PC-9 (cell line): Measurements from ENCODE around the gene TSPOAP1. TPM values are rescaled to one million over a fixed set of nuclear protein-coding genes. Genes with fewer than 3 reads are reported as not detected.

ENCODE experiments used
- BruUV-seq: library from RNA; stranded (reverse); fragments of 400-500 nt; replicated peaks from 2 replicates; lab custom pipeline; 2021; lab: Mats Ljungman, UMichigan
- CTCF ChIA-PET: fragments of 300-600 bp; sonication (Branson Sonifier 250); formaldehyde crosslinking; loops from one replicate; lab custom pipeline; 2022; ENCODE audit warnings: antibody characterized with exemption; lab: Charles Lee
- POLR2A ChIA-PET: fragments of 300-600 bp; sonication (Branson Sonifier 250); formaldehyde crosslinking; loops from one replicate; lab custom pipeline; 2022; ENCODE audit warnings: antibody characterized with exemption; ENCODE audit not compliant: unreplicated experiment; lab: Charles Lee
- DNase-seq, 2 experiments: peaks; one replicate each; pipeline versions ENCODE4 v3.0.0 to v3.0.0-alpha.2; 2015 to 2022; ENCODE audit warnings: mixed read lengths in 1 of 2
- H2AFZ ChIP-seq: fragments of 200-600 bp; sonication (generic); 2 replicates; pipeline ENCODE4 v1.8.1; 2017; ENCODE audit warnings: antibody characterized with exemption
- H3F3A ChIP-seq: fragments of 200-600 bp; sonication (generic); 2 replicates; pipeline ENCODE4 v1.8.1; 2017; ENCODE audit warnings: antibody characterized with exemption, mild to moderate bottlenecking, low read depth; ENCODE audit not compliant: insufficient read depth
- H3K27ac ChIP-seq: fragments of 200-600 bp; sonication (generic); 2 replicates; pipeline ENCODE4 v1.6.1; 2016; ENCODE audit warnings: mixed run types
- H3K27me3 ChIP-seq: fragments of 200-600 bp; sonication (generic); 2 replicates; pipeline ENCODE4 v1.6.1; 2016; ENCODE audit warnings: low read depth, mixed run types; ENCODE audit not compliant: insufficient read depth
- H3K36me3 ChIP-seq: fragments of 200-600 bp; sonication (generic); 2 replicates; pipeline ENCODE4 v1.6.1; 2016; ENCODE audit warnings: low read depth, mixed run types
- H3K4me1 ChIP-seq: fragments of 200-600 bp; sonication (generic); replicated peaks from 2 replicates; pipeline ENCODE4 v1.6.1; 2016; ENCODE audit warnings: mixed run types; ENCODE audit not compliant: insufficient read depth
- H3K4me2 ChIP-seq: fragments of 200-600 bp; sonication (generic); 2 replicates; pipeline ENCODE4 v1.6.1; 2017; ENCODE audit warnings: mixed run types
- H3K4me3 ChIP-seq: fragments of 200-600 bp; sonication (generic); 2 replicates; pipeline ENCODE4 v1.6.1; 2016; ENCODE audit warnings: mixed run types
- H3K79me2 ChIP-seq: fragments of 200-600 bp; sonication (generic); 2 replicates; pipeline ENCODE4 v1.6.1; 2017; ENCODE audit warnings: low read depth, mixed run types
- H3K9me2 ChIP-seq: fragments of 200-600 bp; sonication (generic); 2 replicates; pipeline ENCODE4 v1.8.1; 2017; ENCODE audit warnings: mild to moderate bottlenecking; ENCODE audit not compliant: insufficient read depth
- H3K9me3 ChIP-seq: fragments of 200-600 bp; sonication (generic); 2 replicates; pipeline ENCODE4 v1.8.1; 2016; ENCODE audit warnings: low read depth; ENCODE audit not compliant: insufficient read depth
- H4K20me1 ChIP-seq: fragments of 200-600 bp; sonication (generic); 2 replicates; pipeline ENCODE4 v1.8.1; 2017; ENCODE audit not compliant: insufficient read depth
- EZH2 ChIP-seq: fragments of 200-600 bp; sonication (generic); IDR thresholded peaks from 2 replicates; pipeline ENCODE4 v1.8.0; 2017; ENCODE audit warnings: antibody characterized with exemption, low read depth
- intact Hi-C: fragments of 100-400 bp; cut with micrococcal nuclease; formaldehyde crosslinking; loops from one replicate; pipeline ENCODE4 v1.10.0; 2022; ENCODE audit not compliant: unreplicated experiment
- total RNA-seq: library from RNA; stranded (reverse); gene quantifications from 2 replicates; pipeline ENCODE4 v1.2.3, GENCODE V29; 2021
- TF ChIP-seq, protein P1 (sequence below): fragments of 200-600 bp; sonication (generic); conservative IDR thresholded peaks from 2 replicates; pipeline ENCODE4 v1.6.1; 2017; ENCODE audit warnings: mixed run types, antibody characterized with exemption, mild to moderate bottlenecking, moderate library complexity

Gene TSPOAP1
- total RNA-seq, 1 experiment from 2014 or later, result 0.15 TPM

DNA sequence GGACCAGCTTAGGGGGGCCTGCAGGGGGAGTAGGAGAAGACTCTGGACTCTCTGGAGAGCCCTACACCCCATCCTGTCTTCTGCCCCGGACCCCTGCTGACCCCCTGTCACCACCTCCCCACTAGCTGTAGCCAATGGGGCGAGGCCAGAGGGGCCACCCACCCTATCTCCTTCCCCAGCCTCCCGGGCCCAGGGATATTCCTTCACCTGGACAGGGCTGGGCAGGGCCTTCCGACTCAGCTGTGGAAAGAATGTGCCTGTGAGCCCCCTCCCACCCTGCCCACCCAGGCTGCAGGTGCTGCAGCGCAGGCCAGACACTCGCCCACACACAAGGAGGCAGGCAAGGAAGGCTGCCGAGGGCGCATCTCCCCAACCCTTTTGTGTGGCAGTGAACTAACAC is 23.0 kb downstream of the TSPOAP1 start:
- TF ChIP-seq EZH2, result no peak
- TF ChIP-seq, protein P1, sequence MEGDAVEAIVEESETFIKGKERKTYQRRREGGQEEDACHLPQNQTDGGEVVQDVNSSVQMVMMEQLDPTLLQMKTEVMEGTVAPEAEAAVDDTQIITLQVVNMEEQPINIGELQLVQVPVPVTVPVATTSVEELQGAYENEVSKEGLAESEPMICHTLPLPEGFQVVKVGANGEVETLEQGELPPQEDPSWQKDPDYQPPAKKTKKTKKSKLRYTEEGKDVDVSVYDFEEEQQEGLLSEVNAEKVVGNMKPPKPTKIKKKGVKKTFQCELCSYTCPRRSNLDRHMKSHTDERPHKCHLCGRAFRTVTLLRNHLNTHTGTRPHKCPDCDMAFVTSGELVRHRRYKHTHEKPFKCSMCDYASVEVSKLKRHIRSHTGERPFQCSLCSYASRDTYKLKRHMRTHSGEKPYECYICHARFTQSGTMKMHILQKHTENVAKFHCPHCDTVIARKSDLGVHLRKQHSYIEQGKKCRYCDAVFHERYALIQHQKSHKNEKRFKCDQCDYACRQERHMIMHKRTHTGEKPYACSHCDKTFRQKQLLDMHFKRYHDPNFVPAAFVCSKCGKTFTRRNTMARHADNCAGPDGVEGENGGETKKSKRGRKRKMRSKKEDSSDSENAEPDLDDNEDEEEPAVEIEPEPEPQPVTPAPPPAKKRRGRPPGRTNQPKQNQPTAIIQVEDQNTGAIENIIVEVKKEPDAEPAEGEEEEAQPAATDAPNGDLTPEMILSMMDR, result no peak
- ChIA-PET CTCF (no interaction called here), POLR2A (no interaction called here)
- Histone ChIP-seq H3K4me2 (no peak overlapping the region), H3K9me3 (no peaks in the 10 kb centered on the region), H3K4me3 (no peak overlapping the region), H2AFZ (no peak overlapping the region), H4K20me1 (no peaks in the 10 kb centered on the region), H3K27me3 (peaks cover 98% of the 10 kb centered on the region), H3K4me1 (no peaks in the 10 kb centered on the region), H3K27ac (no peak overlapping the region), H3K9me2 (no peaks in the 10 kb centered on the region), H3K36me3 (no peaks in the 10 kb centered on the region), H3K79me2 (no peaks in the 10 kb centered on the region), H3F3A (no peaks in the 10 kb centered on the region)
- BruUV-seq, result no TSS peak
- DNase-seq, result no peak
- intact Hi-C loops, result no loop called here

DNA sequence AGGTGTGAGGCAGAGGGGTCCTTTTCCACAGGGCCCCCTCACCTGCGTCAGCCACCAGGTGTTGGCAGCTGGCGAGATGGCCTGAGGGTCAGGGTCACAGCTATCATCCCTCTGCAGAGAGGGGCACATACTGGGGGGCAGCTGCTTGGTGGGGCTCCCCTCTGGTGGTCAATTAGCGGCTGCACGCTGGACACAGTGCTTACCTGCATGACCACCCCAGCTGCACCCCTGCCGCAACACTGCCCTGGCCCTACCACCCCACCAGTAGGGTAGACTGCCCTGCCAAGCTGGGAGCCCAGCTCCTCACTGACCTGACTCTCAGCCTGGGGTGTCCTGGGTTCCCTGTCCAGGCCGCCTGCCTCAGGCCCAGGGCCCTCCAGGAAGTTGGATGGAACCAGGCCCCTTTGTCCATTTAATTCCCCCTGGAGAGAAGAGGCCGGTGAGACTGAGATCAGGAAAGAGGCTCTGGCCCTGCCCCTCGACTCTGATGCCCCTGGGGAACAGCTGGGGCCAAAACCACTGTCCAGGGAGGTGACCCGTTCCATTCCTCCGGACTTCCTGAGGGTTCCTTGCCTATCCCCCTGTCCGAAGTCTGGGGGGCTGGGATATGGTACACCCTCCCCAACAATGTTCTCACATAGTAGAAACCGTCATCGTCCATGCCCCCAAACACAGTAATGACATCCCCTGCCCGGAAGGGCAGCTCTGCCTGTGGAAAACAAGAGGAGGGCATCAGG is 23.7 kb downstream of the TSPOAP1 start:
- Histone ChIP-seq H3K4me3 (no peak overlapping the region), H3K79me2 (no peaks in the 10 kb centered on the region), H4K20me1 (no peaks in the 10 kb centered on the region), H3K27ac (no peak overlapping the region), H2AFZ (no peak overlapping the region), H3K9me3 (no peaks in the 10 kb centered on the region), H3F3A (no peaks in the 10 kb centered on the region), H3K27me3 (peaks cover 98% of the 10 kb centered on the region), H3K9me2 (no peaks in the 10 kb centered on the region), H3K4me2 (no peak overlapping the region), H3K36me3 (no peaks in the 10 kb centered on the region), H3K4me1 (no peaks in the 10 kb centered on the region)
- TF ChIP-seq, protein P1, result no peak
- ChIA-PET CTCF (interaction anchor here (0.5 kb wide), 1 partner anchor 41 kb away, joined by 5 read pairs; no protein-coding TSS in a partner anchor), POLR2A (no interaction called here)
- DNase-seq, result no peak
- no TSS peak for BruUV-seq
- intact Hi-C loops, result no loop called here

DNA sequence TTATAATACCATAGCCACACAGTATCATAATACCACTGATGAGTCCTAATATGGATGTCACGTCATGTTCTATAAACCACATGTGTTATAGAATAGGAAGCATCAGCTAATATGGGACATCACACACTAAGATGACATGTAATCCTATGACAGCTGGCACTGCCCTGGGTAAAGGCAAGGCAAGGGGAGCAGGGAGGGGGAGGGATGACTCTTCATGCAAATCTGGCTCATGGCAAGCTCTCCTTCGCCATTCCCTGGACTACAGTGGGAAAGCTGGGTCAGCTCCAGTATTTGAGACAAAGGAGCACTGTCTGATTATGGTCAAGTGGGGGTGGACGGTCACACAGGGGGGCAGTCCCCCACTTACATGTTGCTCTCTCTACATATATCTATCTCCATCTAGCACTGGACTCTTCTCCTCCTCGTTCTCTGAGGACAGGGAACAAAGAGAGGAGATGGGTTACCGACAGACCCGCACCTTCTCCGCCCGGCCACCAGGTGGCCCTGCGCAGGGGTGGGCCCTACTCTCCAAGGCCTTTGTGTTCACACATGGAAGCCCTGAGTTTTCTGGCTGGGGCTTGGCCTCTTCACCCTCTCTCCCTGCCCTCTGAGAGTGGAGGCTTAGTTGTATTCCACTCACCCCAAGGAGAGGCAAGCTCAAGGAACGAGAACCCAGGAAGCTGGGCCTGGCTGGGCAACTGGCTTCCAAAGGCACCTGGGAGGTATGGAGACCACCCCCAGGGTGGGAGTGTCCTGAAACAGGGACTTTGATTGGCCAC is 24.4 kb downstream of the TSPOAP1 start:
- TF ChIP-seq, protein P1, result peak; percentile 79
- no peak for TF ChIP-seq EZH2
- ChIA-PET POLR2A (no interaction called here), CTCF (interaction anchor here (0.5 kb wide), 1 partner anchor 42 kb away, joined by 5 read pairs; no protein-coding TSS in a partner anchor)
- H3K4me2 ChIP-seq, result no peak overlapping the region
- intact Hi-C loops, result no loop called here
- H3K79me2 ChIP-seq, result no peaks in the 10 kb centered on the region
- no peak overlapping the region for H2AFZ ChIP-seq
- H3K36me3 ChIP-seq, result no peaks in the 10 kb centered on the region
- H3F3A ChIP-seq, result no peaks in the 10 kb centered on the region
- no peak overlapping the region for H3K27ac ChIP-seq
- H4K20me1 ChIP-seq, result no peaks in the 10 kb centered on the region
- H3K9me2 ChIP-seq, result no peaks in the 10 kb centered on the region
- H3K9me3 ChIP-seq, result no peaks in the 10 kb centered on the region
- no peaks in the 10 kb centered on the region for H3K4me1 ChIP-seq
- BruUV-seq, result no TSS peak
- H3K4me3 ChIP-seq, result no peak overlapping the region
- H3K27me3 ChIP-seq, result peaks cover 96% of the 10 kb centered on the region
- peak in 1 of 2 experiments; percentile 30 for DNase-seq
